ENCODE measurements around the gene CABLES1.
A peak's percentile ranks its signal among the peaks of the same experiment; 100 is the strongest.

- TF ChIP-seq POLR2AphosphoS5 (IDR thresholded peaks at IDR 0.05) (peak; percentile 30), CTCF (IDR thresholded peaks at IDR 0.05) (no peak)
Observed at GRCh38 chr18:23134780-23135549, at the start of gene CABLES1.

Data from gastroesophageal sphincter (tissue), 3 donors.